Measurements from ENCODE around the gene DPP10.

DNA sequence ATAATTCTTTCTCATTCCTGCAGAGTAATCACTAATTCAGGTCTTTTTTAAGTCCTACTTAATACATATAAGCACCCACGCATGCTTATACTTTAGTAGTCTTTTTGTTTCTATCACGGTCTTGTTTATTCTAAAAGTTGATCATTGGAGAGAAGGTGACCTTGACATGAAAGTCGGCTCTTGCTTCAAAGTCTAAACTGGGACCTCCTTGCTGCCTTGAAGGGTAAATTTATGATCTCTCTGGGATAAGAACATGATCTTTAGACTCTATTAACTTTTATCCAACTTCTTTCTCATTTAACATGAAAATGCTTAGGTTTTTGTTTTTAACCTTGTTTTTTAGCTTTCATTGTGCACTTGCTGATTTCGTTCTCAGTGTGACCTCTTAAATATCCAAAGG lies 792.3 kb downstream of the DPP10 start:
- TF ChIP-seq CTCF (conservative IDR thresholded peaks at IDR 0.05; ENCODE audit: low read depth, low read length), result no peak
- TF ChIP-seq EZH2 (IDR thresholded peaks at IDR 0.05; ENCODE audit: low read length, unreplicated experiment), result no peak
- TF ChIP-seq EZH2phosphoT487 (IDR thresholded peaks at IDR 0.05; ENCODE audit: borderline replicate concordance, low read length), result no peak

Data from PC-3 (cell line).